Skin of body (tissue), 3 donors: Measurements from ENCODE around the gene MMP24. TPM values are rescaled to one million over a fixed set of nuclear protein-coding genes. Genes with fewer than 3 reads are reported as not detected.
"Not testable (repeated sequence)": the region's sequence is repeated elsewhere in the genome, so short reads cannot be mapped to it uniquely, and the experiment has no call there.

Experiments
- DNase-seq: peaks from one replicate; lab custom pipeline; 2025; lab: John Stamatoyannopoulos, UW
- small RNA-seq: library from RNA; depleted of rRNA; stranded (forward); fragments of <200 nt; gene quantifications from one replicate; pipeline ENCODE3, GENCODE V24; 2014; ENCODE audit warnings: low replicate concordance
- total RNA-seq: library from RNA; depleted of rRNA; stranded (reverse); fragments of >200 nt; gene quantifications from one replicate; pipeline ENCODE4 v1.2.3, GENCODE V29; 2014

Gene MMP24
- total RNA-seq, 1 donor from 2014 or later = 0.39 TPM

DNA sequence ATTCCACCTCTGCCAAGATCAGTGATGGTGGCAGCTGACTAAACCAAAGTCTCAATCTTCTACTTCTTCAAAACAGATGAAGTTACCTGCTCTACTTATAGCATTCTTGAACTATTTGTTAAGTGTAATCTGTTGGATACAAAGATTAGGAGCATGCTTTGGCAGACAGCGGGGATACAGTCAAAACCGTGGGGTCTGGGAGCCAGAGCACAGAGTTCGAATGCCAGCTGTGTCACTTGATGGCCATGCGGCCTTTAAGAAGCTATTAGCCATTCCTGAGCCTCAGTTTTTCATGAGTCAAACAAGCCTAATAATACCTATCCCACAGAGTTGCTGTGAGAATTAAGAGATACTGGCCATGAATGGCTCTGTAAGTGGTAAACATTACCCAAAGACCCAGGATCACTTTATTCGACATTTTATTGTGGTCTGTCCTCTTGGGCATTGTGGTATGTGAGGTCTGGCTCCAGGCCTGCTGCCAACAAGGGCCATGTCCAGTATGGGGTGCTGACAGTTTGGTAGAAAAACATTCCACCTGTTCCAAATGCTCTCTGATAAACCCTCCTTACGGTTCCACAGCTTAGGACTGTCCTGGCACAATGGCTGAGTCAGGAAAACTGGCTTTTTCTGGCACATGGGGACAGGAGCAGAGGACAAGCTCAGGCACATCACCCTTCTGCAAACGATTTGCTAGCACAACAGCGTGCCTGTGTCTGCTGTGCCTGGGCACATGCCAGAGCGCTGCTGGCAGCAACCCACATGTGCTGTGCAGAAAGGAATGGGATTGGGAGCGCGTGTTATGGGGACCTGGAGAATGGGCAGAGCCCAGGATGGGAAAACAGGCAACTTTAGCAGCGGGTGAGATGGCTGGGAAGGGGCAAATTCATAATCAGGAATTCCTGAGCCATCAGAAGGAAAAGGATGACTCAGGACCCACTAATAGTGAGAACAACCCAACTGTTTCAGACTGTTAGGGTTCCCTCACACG lies 81.5 kb downstream of the MMP24 start:
- no peak for DNase-seq

DNA sequence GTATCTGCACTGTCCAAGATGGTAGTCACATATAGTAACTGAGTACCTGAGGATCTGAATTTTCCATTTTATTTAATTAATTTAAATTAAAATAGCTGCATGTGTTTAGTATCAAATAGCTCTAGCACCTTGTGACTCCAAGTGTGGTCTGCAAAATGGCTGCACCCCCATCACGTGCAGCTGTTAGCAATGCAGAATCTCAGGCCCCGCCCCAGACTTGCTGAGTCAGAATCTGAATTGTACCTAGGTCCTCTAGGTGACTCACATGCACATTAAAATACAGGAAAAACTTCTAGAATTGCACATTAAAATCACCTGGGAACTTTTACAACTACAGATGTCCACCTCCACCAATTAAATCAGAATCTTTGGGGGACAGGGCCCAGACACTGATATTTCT lies 84.9 kb downstream of the MMP24 start:
- no peak for DNase-seq

DNA sequence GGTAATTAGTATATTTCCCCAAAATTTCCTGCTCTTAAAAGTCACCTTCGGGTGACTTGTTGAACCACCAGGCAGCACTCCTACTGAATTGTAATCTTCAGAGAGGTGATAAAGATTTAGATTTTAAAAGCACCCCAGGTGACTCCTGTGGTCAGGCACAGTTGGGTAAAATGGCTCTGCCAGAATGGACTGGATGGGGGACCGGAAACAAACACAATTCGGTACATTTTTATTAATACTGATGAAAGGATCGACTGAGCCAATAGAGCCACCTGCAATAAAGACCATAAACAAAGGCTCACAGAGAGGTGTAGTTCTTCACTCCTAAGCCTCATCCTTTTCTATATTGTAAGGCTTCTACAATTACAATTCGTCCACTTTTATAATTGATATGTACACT lies 85.3 kb downstream of the MMP24 start:
- no peak for DNase-seq

DNA sequence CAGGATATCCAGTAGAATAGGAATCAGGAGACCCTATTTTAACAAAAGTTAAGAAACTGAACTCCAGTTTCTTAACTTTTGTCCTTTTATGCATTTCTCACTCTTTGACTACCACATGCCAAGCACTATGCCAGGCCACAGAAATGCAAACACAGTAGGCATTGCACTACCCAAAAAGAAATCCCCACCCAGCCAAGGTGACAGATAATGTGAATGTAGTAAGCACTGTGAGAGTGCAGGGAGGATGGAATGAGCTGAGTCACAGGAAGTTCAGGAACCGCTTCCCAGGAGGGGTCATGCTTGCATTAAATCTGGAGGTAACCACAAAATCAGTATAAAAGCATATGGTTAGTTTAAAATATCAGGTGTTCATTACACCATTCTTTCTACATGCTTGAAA lies 85.8 kb downstream of the MMP24 start:
- no peak for DNase-seq

DNA sequence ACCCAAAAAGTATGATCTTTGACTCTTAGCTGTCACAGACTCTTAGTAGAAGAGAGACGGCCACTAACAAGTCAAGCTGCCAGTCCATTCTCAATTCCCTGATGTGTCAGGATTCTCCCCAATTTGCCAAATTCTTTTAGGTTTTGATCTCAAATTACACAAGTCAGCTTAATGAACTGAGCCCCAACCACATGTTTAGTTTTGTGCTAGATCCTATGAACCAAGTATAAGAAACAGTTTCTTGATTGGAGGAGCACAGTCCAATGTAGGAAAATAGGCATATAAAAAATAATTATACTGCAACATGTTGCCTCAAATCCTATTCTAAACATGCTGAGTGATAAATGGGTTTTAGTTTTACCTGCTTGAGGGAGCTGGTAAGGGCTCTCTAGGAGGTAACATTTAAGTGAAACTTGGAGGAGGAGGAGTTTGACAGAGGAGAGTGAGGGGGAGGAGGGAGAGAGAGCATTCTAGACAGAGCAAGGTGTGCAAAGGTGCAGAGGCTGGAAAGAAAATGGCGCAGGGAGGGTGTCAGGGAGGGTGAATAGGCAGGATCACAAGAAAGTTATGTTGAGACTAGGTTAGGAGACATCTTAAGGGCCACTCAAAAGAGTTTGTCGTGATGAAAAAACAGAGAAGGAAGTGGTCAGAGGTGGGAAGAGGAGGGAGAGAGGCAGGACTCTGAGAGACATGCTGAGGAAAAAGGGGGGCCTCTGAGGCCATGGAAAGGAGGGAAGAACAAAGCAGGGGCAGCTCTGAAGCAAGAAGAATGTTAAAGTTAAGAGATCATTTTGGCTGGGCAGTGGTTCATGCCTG lies 88.5 kb downstream of the MMP24 start:
- no peak for DNase-seq

DNA sequence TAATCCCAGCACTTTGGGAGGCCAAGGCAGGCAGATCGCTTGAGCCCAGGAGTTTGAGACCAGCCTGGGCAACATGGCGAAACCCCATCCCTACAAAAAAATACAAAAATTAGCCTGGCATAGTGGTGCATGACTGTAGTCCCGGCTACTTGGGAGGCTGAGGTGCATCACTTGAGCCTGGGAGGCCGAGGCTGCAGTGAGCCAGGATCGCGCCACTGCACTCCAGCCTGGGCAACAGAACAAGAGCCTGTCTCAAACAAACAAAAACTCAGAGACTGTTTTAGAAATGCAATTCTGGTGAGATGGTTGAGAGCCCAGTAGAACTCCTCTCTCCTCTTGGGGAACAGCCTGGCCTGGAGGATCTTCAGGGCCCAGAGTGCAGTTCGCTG lies 89.1 kb downstream of the MMP24 start:
- DNase-seq = not testable (repeated sequence)

DNA sequence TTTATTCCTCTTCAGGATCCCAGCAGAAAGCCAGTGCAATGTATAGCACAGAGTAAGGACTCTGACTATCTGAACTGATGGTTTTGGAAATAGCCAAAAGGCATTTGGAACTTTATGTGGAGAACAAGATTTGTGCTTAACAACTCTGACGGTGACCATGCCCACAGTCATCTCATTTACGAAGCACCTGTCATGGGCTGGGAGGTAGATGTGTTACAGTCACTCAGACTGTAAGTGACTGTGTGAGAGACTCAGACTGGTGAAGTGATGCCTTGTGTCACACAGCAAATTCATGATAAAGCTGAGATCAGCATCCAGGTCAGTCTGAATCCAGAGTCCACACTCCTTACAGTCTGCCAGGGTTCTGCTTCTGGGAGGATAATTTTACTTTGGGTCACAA lies 89.6 kb downstream of the MMP24 start:
- no peak for DNase-seq

DNA sequence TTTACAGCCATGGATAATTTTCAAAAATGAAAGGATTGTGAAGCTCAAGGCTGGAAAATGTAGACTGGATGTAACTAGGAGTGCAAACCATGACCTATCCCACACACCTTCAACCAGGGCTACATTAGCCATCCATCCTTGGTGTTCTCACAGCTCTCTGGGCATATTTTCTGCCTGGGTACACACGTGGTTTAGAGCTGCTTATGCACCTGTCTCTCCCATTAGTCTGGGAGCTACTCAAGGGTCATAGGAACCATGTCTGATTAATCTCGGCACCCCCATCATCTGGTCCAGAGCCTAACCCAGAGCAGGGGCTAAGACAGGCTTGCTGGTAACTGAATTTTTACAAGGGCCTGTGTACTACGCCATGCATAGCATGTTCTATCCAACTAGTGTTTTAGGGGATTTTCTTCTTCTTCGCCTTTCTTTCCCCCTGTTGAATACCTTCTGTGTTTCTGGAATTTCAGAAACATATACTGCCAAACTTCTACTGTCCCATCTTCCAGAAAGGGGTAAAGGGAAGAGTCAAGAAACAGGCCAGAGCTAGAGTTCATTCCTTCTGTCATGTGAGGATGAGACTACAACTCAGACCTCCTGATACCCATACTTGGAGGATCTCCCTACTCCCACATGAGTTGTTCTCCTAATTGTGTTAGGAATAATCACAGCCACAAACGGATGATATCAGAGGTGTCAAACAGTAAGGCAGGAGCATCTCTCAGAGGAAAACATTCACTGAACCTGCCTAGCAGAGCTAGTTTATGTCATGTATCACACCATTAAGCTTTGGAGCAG lies 91.1 kb downstream of the MMP24 start:
- DNase-seq = no peak

DNA sequence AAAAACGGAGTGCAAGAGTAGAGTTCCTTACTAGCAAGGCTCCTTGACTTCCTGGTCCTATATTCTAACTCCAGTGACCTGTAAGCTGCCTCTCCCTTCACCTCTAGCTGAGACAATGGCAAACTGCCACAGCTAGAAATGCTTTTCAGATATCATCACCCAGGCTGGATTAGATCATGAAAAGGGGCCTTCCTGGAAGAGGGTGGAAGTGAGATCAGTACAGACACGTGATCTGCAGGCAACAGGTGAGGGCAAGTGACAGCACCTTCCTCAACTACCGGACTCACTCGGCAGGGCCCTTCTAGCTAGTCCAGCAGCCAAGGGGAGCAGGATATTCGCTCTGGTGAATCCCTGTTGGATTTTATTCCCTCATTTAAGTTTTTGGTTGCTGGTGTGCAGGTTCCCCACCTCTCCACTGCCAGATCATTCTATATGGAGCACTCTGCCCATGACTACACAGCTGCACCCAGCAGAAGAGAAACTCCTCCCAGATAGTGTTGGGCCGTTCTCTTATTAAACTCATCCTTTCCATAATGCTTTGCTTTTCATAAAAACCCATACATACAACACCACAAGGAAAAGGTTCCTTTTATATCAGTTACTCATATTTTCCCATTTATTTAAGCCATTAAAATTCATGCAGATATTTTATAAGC lies 92.1 kb downstream of the MMP24 start:
- no peak for DNase-seq

DNA sequence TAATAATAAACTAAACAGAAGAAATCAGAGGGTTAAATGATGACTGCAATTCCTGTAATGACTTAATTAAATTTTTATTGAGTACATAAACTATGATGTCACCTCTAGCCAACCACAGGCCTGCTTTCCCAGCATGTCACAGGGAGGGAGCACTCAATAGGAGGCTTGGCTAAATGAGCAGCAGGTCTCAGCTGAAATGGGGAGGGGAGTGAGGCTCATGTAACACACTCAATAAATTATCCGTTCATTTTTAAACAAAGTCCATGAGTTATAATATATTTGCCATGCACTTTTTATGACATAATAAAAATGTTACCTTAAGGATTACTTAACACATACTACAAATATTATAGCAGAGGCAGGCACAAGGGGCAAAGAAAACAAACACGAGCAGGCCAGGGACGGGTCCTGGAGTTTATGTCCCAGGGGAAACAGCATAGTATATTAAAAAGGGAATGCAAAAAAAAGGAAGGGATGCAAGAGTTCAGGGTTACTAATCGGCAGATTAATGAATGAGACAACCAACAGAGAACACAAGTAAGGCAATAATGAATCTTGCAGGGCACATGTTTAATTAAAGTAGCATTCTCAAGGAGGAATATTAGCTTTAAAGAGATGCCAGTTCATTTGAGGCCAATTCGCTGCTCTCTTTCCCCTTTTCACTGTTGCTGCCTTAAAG lies 92.8 kb downstream of the MMP24 start:
- DNase-seq = peak; percentile 54

DNA sequence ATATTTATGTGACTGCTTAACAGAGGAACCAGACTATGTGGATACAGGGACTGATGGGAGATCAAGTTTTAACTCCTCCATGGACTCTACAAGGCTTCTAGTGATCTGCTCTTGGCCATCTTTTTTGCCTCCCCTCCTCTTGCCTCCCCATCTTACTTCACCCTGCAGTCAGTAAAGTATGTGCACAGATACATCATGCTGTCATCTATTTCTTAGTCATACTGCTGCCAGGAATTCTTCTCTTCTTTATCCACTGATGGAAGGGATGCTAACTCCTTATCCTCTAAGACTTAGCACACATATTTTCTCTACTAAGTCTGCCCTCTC lies 93.3 kb downstream of the MMP24 start:
- DNase-seq = no peak

DNA sequence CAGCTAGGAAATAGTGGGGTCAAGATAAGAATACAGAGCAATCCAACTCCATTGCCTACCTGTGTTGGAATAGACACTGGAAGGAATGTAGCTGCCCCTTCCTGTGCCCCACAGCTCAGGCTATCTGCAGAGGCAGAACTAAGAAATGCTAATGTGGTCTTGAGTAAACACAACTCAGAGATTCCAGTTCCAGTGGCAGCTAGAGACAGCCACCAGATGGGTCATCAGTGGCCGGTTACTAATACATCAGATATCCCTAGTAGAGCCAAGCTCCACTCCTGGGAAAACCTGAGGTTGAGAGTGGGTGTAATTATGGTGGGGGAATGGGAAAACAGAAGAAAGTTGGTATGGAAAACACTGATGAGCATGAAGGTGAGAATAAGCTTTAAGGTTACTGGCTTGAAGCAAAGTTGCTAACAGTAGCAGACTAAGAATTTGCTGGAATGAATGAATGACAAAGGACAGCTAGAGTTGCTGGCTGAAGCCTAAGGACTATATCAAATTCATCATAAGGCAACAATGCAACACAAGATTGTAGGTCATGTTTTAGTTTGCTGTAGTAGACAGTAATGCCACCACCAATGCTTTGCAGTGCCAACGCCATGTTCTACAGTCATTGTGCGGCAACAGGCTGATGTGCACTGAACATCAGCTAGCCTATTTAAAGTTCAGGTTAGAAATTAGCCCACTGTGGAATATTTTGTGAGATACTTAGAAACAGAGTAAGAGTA lies 94.1 kb downstream of the MMP24 start:
- DNase-seq = no peak

DNA sequence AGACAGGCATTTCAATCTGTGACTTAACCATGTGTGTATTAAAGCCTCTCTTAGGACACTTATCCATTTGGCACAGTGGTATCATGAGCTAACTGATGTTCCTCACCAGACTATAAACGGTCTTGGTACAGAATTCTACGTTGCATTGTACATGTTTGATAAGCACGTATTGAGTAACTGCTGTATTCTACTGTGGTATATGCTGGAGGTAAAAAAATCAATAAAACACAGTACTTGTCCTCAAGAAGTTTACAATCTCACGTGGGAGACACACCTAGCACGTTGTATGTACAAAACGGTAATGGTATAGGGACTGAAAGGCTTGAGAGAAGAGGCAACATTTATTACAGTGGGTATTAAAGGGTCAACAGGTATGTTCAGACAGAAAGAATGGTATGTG lies 98.9 kb downstream of the MMP24 start:
- DNase-seq = no peak

DNA sequence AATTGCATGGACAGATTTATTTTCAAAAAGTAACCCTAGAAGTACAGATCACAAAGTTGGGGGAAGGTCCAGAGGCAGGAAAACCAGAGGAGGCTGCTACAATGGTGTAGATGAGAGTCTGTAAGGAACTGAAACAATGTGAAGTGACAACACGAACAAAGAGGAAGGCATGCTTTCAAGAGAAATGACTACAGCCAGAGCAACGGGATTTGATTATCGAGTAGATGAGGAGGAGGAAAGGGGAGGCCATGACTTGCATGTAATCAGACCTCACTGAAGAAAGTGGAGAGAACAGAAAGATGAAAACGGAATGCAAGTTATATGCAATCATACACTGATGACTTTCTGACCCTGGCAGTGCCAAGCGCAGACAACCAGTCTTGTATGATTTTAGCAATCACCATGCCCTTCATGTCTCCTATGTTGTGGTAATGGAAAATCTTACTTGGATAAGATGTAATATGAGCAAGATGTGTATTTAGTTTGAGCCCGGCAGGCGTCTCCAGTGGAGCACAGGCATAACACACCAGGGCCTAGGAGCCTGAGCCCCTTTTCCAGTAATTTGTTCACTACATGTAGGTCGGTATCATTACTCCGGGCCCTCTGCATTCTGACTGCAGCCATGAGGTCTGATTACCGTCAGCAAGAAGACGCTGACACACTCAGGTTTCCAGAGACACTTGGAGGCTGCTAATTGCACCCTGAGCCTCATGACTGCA lies 99.7 kb downstream of the MMP24 start:
- no peak for DNase-seq

Small RNA genes lying within 50 kb of the gene (small RNA-seq; reads per million reads assigned to genes)
- gene MT1P3 (not detected), gene RNA5SP483 (not detected)

Other genes starting within 250 kb of the MMP24 start
- 44.6 TPM for gene TRPC4AP, start 133.9 kb upstream of the MMP24 start, total RNA-seq
- gene EDEM2, start 79.4 kb upstream of the MMP24 start, total RNA-seq = 11.9 TPM
- gene PROCR, start 54.6 kb upstream of the MMP24 start, total RNA-seq = 26.7 TPM
- gene MMP24OS, start 51.4 kb downstream of the MMP24 start, total RNA-seq = 15.7 TPM
- 69.6 TPM for gene EIF6, start 58.1 kb downstream of the MMP24 start, total RNA-seq
- 7.7 TPM for gene FAM83C, start 65.7 kb downstream of the MMP24 start, total RNA-seq
- gene UQCC1, start 185.3 kb downstream of the MMP24 start, total RNA-seq = 46.4 TPM
- 0.49 TPM for gene GDF5, start 211.5 kb downstream of the MMP24 start, total RNA-seq
- gene CEP250, start 228.9 kb downstream of the MMP24 start, total RNA-seq = 23.1 TPM